Hepatocyte (in vitro differentiated cells): ENCODE data around the gene RAB4B.

Source experiments
- CTCF ChIP-seq: fragments of 200-600 bp; sonication (generic); IDR thresholded peaks from 2 replicates; pipeline ENCODE4 v1.5.1; 2016; ENCODE audit warnings: antibody characterized with exemption, mild to moderate bottlenecking; ENCODE audit not compliant: poor library complexity
- EZH2 ChIP-seq: fragments of 200-600 bp; sonication (generic); IDR thresholded peaks from 2 replicates; pipeline ENCODE4 v1.6.1; 2016; ENCODE audit warnings: antibody characterized with exemption, mild to moderate bottlenecking, borderline replicate concordance

GRCh38 chr19:40777937-40778705 is at the start of gene RAB4B:
- TF ChIP-seq EZH2 (no peak), CTCF (no peak)
